ENCODE measurements around the gene NEDD4L. TPM values are rescaled to one million over a fixed set of nuclear protein-coding genes. Genes with fewer than 3 reads are reported as not detected.

The NEDD4L gene
- total RNA-seq, 1 experiment from 2014 or later = 57.4 TPM

- no peak overlapping the region for H3K27ac ChIP-seq
- POLR2A ChIA-PET (ENCODE audit: unreplicated experiment) = no interaction called here
- no peaks in the 10 kb centered on the region for H3K9me3 ChIP-seq (ENCODE audit: insufficient read depth, low read depth)
- H3K36me3 ChIP-seq (ENCODE audit: low read depth) = peaks cover 4% of the 10 kb centered on the region; the same call in 1 of the 2 replicates
- BruUV-seq (replicated peaks) = no TSS peak
- CTCF ChIA-PET = no interaction called here
- TF ChIP-seq EZH2 (IDR thresholded peaks at IDR 0.05; ENCODE audit: low read depth) = no peak
- TF ChIP-seq, protein P1, sequence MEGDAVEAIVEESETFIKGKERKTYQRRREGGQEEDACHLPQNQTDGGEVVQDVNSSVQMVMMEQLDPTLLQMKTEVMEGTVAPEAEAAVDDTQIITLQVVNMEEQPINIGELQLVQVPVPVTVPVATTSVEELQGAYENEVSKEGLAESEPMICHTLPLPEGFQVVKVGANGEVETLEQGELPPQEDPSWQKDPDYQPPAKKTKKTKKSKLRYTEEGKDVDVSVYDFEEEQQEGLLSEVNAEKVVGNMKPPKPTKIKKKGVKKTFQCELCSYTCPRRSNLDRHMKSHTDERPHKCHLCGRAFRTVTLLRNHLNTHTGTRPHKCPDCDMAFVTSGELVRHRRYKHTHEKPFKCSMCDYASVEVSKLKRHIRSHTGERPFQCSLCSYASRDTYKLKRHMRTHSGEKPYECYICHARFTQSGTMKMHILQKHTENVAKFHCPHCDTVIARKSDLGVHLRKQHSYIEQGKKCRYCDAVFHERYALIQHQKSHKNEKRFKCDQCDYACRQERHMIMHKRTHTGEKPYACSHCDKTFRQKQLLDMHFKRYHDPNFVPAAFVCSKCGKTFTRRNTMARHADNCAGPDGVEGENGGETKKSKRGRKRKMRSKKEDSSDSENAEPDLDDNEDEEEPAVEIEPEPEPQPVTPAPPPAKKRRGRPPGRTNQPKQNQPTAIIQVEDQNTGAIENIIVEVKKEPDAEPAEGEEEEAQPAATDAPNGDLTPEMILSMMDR (conservative IDR thresholded peaks at IDR 0.05) = no peak
- no peak overlapping the region for H3K4me3 ChIP-seq
- peaks cover 12% of the 10 kb centered on the region for H3F3A ChIP-seq (ENCODE audit: insufficient read depth, low read depth)
- intact Hi-C loops (cut with micrococcal nuclease; ENCODE audit: unreplicated experiment) = no loop called here
- no peaks in the 10 kb centered on the region for H3K4me1 ChIP-seq (replicated peaks; ENCODE audit: insufficient read depth)
- H3K9me2 ChIP-seq (ENCODE audit: insufficient read depth) = no peaks in the 10 kb centered on the region
- H2AFZ ChIP-seq = no peak overlapping the region
- no peak overlapping the region for H3K4me2 ChIP-seq
- H4K20me1 ChIP-seq (ENCODE audit: insufficient read depth) = no peaks in the 10 kb centered on the region; the same call in 1 of the 2 replicates
- no peaks in the 10 kb centered on the region for H3K79me2 ChIP-seq (ENCODE audit: low read depth)
- peak in 1 of 2 experiments; percentile 26 for DNase-seq
- no peaks in the 10 kb centered on the region for H3K27me3 ChIP-seq (ENCODE audit: insufficient read depth, low read depth)
These were observed 354.8 kb downstream of the NEDD4L start for GRCh38 chr18:58398648-58399398.

DNA sequence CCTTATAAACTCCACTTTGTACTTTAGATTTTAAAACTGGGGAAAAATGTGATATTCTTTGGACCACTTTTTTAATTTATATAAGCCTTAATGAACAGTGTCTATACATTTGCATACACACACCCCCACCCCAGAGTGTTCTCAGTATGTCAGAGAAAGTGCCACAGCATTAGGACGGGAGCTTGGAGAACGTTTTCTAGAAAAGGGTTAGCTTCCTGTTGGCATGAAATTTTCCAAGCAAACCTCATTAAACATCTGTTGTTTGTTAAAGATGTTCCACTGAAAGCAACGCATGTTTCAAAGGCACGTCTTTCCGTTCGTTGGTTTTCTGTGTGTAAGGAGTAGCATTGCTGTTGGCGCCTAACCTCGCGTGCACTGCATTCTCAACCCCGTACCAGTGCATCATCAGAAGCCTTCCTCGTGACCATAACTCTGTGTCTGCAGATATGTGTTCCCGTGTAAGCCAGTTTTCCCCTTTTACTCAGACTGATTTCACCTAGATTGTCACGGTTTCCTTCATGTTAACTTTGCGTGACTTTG is 356.4 kb downstream of the NEDD4L start:
- no peaks in the 10 kb centered on the region for H3K9me2 ChIP-seq (ENCODE audit: insufficient read depth)
- DNase-seq = no peak
- H4K20me1 ChIP-seq (ENCODE audit: insufficient read depth) = no peaks in the 10 kb centered on the region; the same call in 1 of the 2 replicates
- no peaks in the 10 kb centered on the region for H3K79me2 ChIP-seq (ENCODE audit: low read depth)
- TF ChIP-seq, protein P1 (conservative IDR thresholded peaks at IDR 0.05) = no peak
- no peak for TF ChIP-seq EZH2 (IDR thresholded peaks at IDR 0.05; ENCODE audit: low read depth)
- BruUV-seq (replicated peaks) = no TSS peak
- peaks cover 11% of the 10 kb centered on the region for H3F3A ChIP-seq (ENCODE audit: insufficient read depth, low read depth)
- H3K27me3 ChIP-seq (ENCODE audit: insufficient read depth, low read depth) = no peaks in the 10 kb centered on the region
- H3K36me3 ChIP-seq (ENCODE audit: low read depth) = no peaks in the 10 kb centered on the region; the same call in 1 of the 2 replicates
- no peak overlapping the region for H2AFZ ChIP-seq
- H3K4me3 ChIP-seq = no peak overlapping the region
- no peaks in the 10 kb centered on the region for H3K4me1 ChIP-seq (replicated peaks; ENCODE audit: insufficient read depth)
- intact Hi-C loops (cut with micrococcal nuclease; ENCODE audit: unreplicated experiment) = loop anchor here (1.0 to 2.0 kb wide), 2 partner anchors 94 to 364 kb away; no protein-coding TSS in a partner anchor
- no peak overlapping the region for H3K4me2 ChIP-seq
- H3K27ac ChIP-seq = no peak overlapping the region
- CTCF ChIA-PET = interaction anchor here (1.2 kb wide), 1 partner anchor 363 kb away, joined by 4 read pairs; no protein-coding TSS in a partner anchor
- POLR2A ChIA-PET (ENCODE audit: unreplicated experiment) = no interaction called here
- H3K9me3 ChIP-seq (ENCODE audit: insufficient read depth, low read depth) = no peaks in the 10 kb centered on the region

DNA sequence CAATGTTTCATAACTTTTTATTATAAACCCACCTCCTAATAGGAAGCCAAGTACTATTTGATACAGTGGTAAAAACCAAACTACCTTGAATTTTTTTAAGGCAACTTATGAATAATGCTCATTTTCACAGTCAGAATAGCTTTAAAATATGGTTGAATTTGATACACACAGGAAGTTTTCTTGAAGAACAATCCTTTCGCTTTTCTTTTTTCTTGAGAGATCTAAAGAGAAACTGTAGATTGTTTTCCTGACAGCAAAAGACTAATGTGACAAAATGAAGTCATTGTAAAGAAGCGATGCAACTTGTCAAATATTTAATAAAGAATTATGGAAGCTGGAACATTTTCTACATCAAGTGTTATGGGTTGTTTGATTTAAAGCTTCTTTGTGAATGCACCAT is 357.2 kb downstream of the NEDD4L start:
- no peaks in the 10 kb centered on the region for H3K4me1 ChIP-seq (replicated peaks; ENCODE audit: insufficient read depth)
- intact Hi-C loops (cut with micrococcal nuclease; ENCODE audit: unreplicated experiment) = loop anchor here (2.0 kb wide), 1 partner anchor 364 kb away; no protein-coding TSS in a partner anchor
- H3K9me2 ChIP-seq (ENCODE audit: insufficient read depth) = no peaks in the 10 kb centered on the region
- DNase-seq = no peak
- no peaks in the 10 kb centered on the region for H3K9me3 ChIP-seq (ENCODE audit: insufficient read depth, low read depth)
- H3K79me2 ChIP-seq (ENCODE audit: low read depth) = no peaks in the 10 kb centered on the region
- TF ChIP-seq, protein P1 (conservative IDR thresholded peaks at IDR 0.05) = no peak
- no peak for TF ChIP-seq EZH2 (IDR thresholded peaks at IDR 0.05; ENCODE audit: low read depth)
- CTCF ChIA-PET = interaction anchor here (1.2 kb wide), 1 partner anchor 363 kb away, joined by 4 read pairs; no protein-coding TSS in a partner anchor
- no peak overlapping the region for H3K4me3 ChIP-seq
- H4K20me1 ChIP-seq (ENCODE audit: insufficient read depth) = no peaks in the 10 kb centered on the region; the same call in 1 of the 2 replicates
- H3K27me3 ChIP-seq (ENCODE audit: insufficient read depth, low read depth) = no peaks in the 10 kb centered on the region
- no peak overlapping the region for H3K4me2 ChIP-seq
- no peak overlapping the region for H2AFZ ChIP-seq
- peaks cover 6% of the 10 kb centered on the region; the same call in 1 of the 2 replicates for H3F3A ChIP-seq (ENCODE audit: insufficient read depth, low read depth)
- BruUV-seq (replicated peaks) = no TSS peak
- POLR2A ChIA-PET (ENCODE audit: unreplicated experiment) = no interaction called here
- no peak overlapping the region for H3K27ac ChIP-seq
- no peaks in the 10 kb centered on the region; the same call in 1 of the 2 replicates for H3K36me3 ChIP-seq (ENCODE audit: low read depth)

All from PC-9 (cell line).